Activated CD8-positive, alpha-beta T cell treated with anti-CD3 and anti-CD28 coated beads for 36 hours (primary cell): Measurements from ENCODE around the gene ECSCR. TPM values are rescaled to one million over a fixed set of nuclear protein-coding genes. Genes with fewer than 3 reads are reported as not detected.
"Not testable (repeated sequence)": the region's sequence is repeated elsewhere in the genome, so short reads cannot be mapped to it uniquely, and the experiment has no call there.

Source experiments
- ATAC-seq: fragments of 200-7000 bp; cut with Tn5 transposase; one replicate; pipeline ENCODE4 v1.10.0; 2021; ENCODE audit warnings: mild to moderate bottlenecking, moderate library complexity
- CTCF ChIA-PET: fragments of 350-600 bp; sonication (Branson Sonifier 250); formaldehyde crosslinking; loops from one replicate; lab custom pipeline; 2021; ENCODE audit warnings: antibody characterized with exemption; lab: Charles Lee
- POLR2A ChIA-PET: fragments of 350-600 bp; sonication (Branson Sonifier 250); formaldehyde crosslinking; loops from one replicate; lab custom pipeline; 2021; ENCODE audit warnings: antibody characterized with exemption; lab: Charles Lee
- DNase-seq: peaks from one replicate; pipeline ENCODE4 v3.0.0-alpha.2; 2020
- H3K27ac Mint-ChIP-seq: one replicate; pipeline ENCODE4 v1.8.0; 2021; ENCODE audit warnings: mild to moderate bottlenecking, mixed read lengths
- H3K27me3 Mint-ChIP-seq: one replicate; pipeline ENCODE4 v1.8.0; 2021; ENCODE audit warnings: mixed read lengths
- H3K36me3 Mint-ChIP-seq: one replicate; pipeline ENCODE4 v1.8.0; 2021; ENCODE audit warnings: low read depth, mixed read lengths
- H3K4me1 Mint-ChIP-seq: one replicate; pipeline ENCODE4 v1.8.0; 2021; ENCODE audit warnings: low read depth, mixed read lengths
- H3K4me3 Mint-ChIP-seq: one replicate; pipeline ENCODE4 v1.8.0; 2021; ENCODE audit warnings: mild to moderate bottlenecking, moderate library complexity, mixed read lengths
- H3K9me3 Mint-ChIP-seq: one replicate; pipeline ENCODE4 v1.8.0; 2021; ENCODE audit warnings: mixed read lengths
- intact Hi-C: fragments of 100-400 bp; cut with micrococcal nuclease; formaldehyde crosslinking; loops from one replicate; pipeline ENCODE4 v1.10.0; 2022
- total RNA-seq, 2 experiments: library from RNA; stranded (reverse); gene quantifications; one replicate each; pipeline ENCODE4 v1.2.3, GENCODE V29; 2021
- TF ChIP-seq, protein P1 (sequence below): fragments of 200-600 bp; IDR thresholded peaks from one replicate; pipeline ENCODE4 v1.8.0; 2022; ENCODE audit warnings: antibody characterized with exemption, mild to moderate bottlenecking

ECSCR gene
- total RNA-seq, 2 experiments from 2014 or later, result 0.25 TPM; not detected in 1

DNA sequence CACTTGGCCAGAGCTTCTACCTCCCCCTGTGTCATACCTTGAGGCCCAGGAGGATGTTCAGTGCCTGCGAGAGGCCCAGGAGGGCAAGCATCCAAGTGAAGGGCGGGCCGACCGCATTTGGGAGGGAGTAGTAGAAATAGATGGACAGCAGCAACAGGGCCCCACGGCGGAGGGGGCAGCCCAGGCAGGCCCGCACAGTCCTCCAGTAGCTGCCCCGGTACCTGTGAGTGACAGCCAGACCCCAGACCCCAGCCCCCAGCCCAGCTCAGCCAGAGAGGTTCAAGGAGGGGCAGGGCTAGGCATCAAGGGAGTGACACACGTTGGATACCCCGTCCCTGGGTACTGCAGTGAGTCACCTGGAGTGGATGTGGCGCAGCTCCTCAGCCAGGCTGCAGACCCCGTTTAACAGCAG, 18.6 kb upstream of the ECSCR start:
- intact Hi-C loops, result no loop called here
- peak overlapping the region; percentile 80 for H3K4me3 Mint-ChIP-seq
- DNase-seq, result peak; percentile 22
- H3K4me1 Mint-ChIP-seq, result peaks cover 35% of the 10 kb centered on the region
- H3K27me3 Mint-ChIP-seq, result no peaks in the 10 kb centered on the region
- POLR2A ChIA-PET, result interaction anchor here (1.1 to 3.8 kb wide), 7 partner anchors 11 to 42 kb away, joined by 3 to 21 read pairs (median 8); partner anchors contain the start of gene SMIM33
- ATAC-seq, result no peak
- TF ChIP-seq, protein P1, sequence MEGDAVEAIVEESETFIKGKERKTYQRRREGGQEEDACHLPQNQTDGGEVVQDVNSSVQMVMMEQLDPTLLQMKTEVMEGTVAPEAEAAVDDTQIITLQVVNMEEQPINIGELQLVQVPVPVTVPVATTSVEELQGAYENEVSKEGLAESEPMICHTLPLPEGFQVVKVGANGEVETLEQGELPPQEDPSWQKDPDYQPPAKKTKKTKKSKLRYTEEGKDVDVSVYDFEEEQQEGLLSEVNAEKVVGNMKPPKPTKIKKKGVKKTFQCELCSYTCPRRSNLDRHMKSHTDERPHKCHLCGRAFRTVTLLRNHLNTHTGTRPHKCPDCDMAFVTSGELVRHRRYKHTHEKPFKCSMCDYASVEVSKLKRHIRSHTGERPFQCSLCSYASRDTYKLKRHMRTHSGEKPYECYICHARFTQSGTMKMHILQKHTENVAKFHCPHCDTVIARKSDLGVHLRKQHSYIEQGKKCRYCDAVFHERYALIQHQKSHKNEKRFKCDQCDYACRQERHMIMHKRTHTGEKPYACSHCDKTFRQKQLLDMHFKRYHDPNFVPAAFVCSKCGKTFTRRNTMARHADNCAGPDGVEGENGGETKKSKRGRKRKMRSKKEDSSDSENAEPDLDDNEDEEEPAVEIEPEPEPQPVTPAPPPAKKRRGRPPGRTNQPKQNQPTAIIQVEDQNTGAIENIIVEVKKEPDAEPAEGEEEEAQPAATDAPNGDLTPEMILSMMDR, result no peak
- peak overlapping the region; percentile 91 for H3K27ac Mint-ChIP-seq
- H3K36me3 Mint-ChIP-seq, result peaks cover 12% of the 10 kb centered on the region
- H3K9me3 Mint-ChIP-seq, result no peaks in the 10 kb centered on the region
- CTCF ChIA-PET, result interaction anchor here (1.1 to 4.6 kb wide), 9 partner anchors 12 to 61 kb away, joined by 4 to 31 read pairs (median 6); partner anchors contain the start of gene DNAJC18

DNA sequence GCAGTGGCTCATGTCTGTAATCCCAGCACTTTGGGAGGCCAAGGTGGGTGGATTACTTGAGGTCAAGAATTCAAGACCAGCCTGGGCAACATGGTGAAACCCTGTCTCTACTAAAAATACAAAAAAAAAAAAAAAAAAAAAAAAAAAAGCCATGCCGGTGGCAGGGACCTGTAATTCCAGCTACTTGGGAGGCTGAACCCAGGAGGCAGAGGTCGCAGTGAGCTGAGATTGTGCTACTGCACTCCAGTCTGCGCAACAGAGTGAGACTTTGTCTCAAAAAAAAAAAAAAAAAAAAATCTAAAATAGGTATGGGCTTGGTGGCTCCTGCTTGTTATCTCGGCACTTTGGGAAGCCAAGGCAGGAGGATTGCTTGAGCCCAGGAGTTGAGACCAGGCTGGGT, 17.2 kb upstream of the ECSCR start:
- peaks cover 48% of the 10 kb centered on the region for H3K4me1 Mint-ChIP-seq
- intact Hi-C loops, result not testable (repeated sequence)
- peaks cover 23% of the 10 kb centered on the region for H3K36me3 Mint-ChIP-seq

DNA sequence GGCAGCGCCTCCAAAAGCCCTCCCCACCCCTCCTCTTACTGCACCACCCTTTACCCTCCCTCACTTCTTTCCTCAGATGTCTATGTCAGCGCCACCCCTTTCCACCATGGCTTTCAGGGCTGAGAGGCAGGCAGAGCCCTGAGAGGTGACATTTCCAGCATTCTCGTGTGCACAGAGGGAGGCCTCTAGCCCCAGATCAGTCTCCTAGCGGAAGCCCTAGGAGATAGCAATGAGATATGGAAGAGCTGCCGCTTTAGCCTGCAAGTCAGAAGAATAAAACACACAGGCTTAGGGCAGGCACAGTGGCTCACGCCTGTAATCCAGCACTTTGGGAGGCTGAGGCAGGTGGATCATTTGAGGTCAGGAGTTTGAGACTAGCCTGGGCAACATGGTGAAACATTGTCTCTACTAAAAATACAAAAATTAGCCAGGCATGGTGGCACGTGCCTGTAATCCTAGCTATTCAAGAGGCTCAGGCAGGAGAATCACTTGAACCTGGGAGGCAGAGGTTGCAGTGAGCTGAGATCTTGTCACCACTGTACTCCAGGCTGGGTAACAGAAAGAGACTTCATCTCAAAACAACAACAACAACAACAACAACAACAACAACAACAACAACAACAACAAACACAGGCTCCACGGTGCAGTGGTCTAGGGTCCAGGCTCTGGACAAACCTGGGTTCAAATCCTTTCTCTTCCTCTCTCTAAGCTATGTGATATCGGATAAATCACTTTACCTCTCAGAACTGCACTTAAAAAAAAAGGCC, 16.3 kb upstream of the ECSCR start:
- H3K27me3 Mint-ChIP-seq, ATAC-seq, DNase-seq, H3K9me3 Mint-ChIP-seq, H3K4me3 Mint-ChIP-seq, intact Hi-C loops, H3K27ac Mint-ChIP-seq: not testable (repeated sequence)
- Mint-ChIP-seq H3K4me1 (peaks cover 52% of the 10 kb centered on the region), H3K36me3 (peaks cover 23% of the 10 kb centered on the region)
- ChIA-PET POLR2A (interaction anchor here (0.6 to 1.0 kb wide), 3 partner anchors 31 to 57 kb away, joined by 3 read pairs; no protein-coding TSS in a partner anchor), CTCF (interaction anchor here (0.8 to 4.6 kb wide), 6 partner anchors 8 to 76 kb away, joined by 3 to 31 read pairs (median 3); partner anchors contain the start of gene SMIM33)

More for the DNA sequence above, 17.2 kb upstream of the ECSCR start:
- H3K27me3 Mint-ChIP-seq, DNase-seq, H3K27ac Mint-ChIP-seq, H3K9me3 Mint-ChIP-seq, H3K4me3 Mint-ChIP-seq, ATAC-seq: not testable (repeated sequence)
- ChIA-PET POLR2A (interaction anchor here (0.8 to 3.8 kb wide), 2 partner anchors 9 to 32 kb away, joined by 3 to 21 read pairs; partner anchors contain the start of gene SMIM33), CTCF (interaction anchor here (0.8 to 4.6 kb wide), 4 partner anchors 9 to 77 kb away, joined by 3 to 31 read pairs (median 3); partner anchors contain the start of gene SMIM33)

DNA sequence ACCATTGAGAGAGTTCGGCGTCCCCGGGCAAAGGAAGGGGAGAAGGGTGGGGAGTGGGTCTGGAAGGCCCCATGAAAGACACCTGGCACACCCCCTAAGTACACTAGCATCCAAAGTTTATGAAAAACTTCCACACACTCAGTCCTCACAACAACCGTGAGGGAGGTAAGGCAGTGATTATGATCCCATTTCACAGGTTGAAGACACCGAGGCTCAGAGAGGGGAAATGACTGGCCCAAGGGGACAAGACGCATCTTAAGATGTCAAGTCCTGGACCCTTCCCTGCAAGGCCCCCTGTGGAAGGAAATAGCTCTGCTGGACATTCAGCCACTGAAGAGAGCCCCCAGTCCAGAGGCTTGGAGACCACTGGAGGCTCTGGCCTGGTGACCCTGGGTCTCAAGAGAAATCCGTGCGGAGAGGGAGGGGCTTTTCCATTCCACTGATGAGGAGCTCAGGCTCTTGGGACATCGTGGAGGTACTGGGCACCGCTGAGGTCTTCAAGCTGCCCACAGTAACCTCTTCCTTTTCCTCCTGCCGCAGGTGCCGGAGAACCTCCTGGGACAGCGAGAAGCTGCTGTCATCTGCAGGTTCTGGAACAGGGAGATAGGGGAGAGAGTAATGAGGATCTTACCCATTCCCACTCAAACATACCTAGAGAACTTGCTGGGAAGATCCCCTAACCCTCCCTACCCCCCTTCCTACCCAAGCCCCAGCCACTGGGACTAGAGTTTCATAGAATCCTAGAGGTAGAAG, 13.5 kb upstream of the ECSCR start:
- intact Hi-C loops, result no loop called here
- DNase-seq (no peak), ATAC-seq (no peak)
- Mint-ChIP-seq H3K9me3 (no peaks in the 10 kb centered on the region), H3K27ac (peak overlapping the region; percentile 64), H3K4me1 (peaks cover 62% of the 10 kb centered on the region), H3K36me3 (peaks cover 23% of the 10 kb centered on the region), H3K27me3 (no peaks in the 10 kb centered on the region), H3K4me3 (no peak overlapping the region)
- TF ChIP-seq, protein P1, result no peak
- ChIA-PET POLR2A (interaction anchor here (1.1 to 1.7 kb wide), 3 partner anchors 31 to 67 kb away, joined by 3 to 4 read pairs (median 3); no protein-coding TSS in a partner anchor), CTCF (interaction anchor here (0.6 to 1.3 kb wide), 3 partner anchors 18 to 54 kb away, joined by 3 read pairs; no protein-coding TSS in a partner anchor)

DNA sequence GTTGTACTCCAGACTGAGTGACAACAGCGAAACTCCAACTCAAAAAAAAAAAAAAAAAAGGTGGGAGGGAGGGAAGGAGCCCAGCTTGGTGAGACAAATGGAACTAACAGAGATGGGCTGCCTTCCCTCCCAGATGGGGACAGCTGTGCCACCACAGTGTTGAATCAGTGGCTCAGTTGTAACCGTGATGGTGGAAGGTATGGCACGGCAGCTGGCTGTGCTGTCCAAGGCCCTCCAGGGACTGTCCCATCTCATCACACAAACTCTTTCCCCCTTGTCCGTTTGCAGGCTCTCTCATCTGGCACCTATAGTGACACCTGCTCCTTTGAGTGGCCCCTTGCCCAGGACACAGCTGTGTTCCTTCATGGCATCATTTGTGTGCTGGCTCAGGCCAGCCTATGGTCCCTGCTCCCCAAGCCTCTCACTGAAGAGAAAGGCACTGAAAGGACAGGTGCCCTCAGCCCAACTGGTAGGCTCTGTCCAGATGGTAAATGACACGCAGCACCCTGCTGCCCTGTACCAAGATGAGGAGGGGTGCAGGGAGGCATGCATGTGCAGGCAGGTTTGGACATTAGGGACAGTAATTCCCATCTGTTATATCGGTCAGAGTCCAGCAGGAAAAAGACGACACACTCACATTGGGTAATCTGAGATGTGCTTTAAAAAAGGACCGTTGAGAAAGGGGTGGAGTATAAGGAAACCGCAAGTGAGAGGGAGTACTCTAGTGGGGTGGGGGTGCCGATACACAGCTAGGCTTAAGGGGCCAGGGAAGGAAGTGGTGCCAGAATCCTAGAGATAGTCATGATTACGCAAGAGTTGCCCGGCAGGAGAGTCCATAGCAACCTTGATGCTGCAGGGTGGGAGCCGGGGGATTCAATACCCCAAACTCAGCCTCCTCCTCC, 12.6 kb upstream of the ECSCR start:
- H3K27ac Mint-ChIP-seq, result peak overlapping the region; percentile 64
- peaks cover 17% of the 10 kb centered on the region for H3K36me3 Mint-ChIP-seq
- peaks cover 62% of the 10 kb centered on the region for H3K4me1 Mint-ChIP-seq
- ChIA-PET CTCF (interaction anchor here (1.3 kb wide), 1 partner anchor 53 kb away, joined by 3 read pairs; no protein-coding TSS in a partner anchor), POLR2A (interaction anchor here (0.6 to 2.5 kb wide), 7 partner anchors 7 to 54 kb away, joined by 3 to 8 read pairs (median 4); partner anchors contain the start of gene STING1)
- intact Hi-C loops, result no loop called here
- ATAC-seq (no peak), DNase-seq (peak; percentile 24)
- no peaks in the 10 kb centered on the region for H3K27me3 Mint-ChIP-seq
- TF ChIP-seq, protein P1, result no peak
- H3K4me3 Mint-ChIP-seq, result no peak overlapping the region
- H3K9me3 Mint-ChIP-seq, result no peaks in the 10 kb centered on the region
